Type B pancreatic cell (in vitro differentiated cells): ENCODE data around the gene LAD1. TPM values are rescaled to one million over a fixed set of nuclear protein-coding genes. Genes with fewer than 3 reads are reported as not detected.

ENCODE experiments used
- DNase-seq: peaks from one replicate; pipeline ENCODE4 v3.0.0; 2021; ENCODE audit warnings: mixed read lengths; ENCODE audit not compliant: unreplicated experiment; ENCODE audit errors: extremely low spot score
- H3K27ac Mint-ChIP-seq: 2 replicates; pipeline ENCODE4 v1.8.0; 2021; ENCODE audit warnings: mild to moderate bottlenecking, mixed read lengths
- H3K27me3 Mint-ChIP-seq: 2 replicates; pipeline ENCODE4 v1.8.0; 2021; ENCODE audit warnings: mixed read lengths
- H3K36me3 Mint-ChIP-seq: 2 replicates; pipeline ENCODE4 v1.8.0; 2021; ENCODE audit warnings: mixed read lengths
- H3K4me1 Mint-ChIP-seq: one replicate; pipeline ENCODE4 v1.8.0; 2021; ENCODE audit warnings: mixed read lengths; ENCODE audit not compliant: unreplicated experiment
- H3K4me3 Mint-ChIP-seq: 2 replicates; pipeline ENCODE4 v1.8.0; 2021; ENCODE audit warnings: mild to moderate bottlenecking, mixed read lengths
- H3K9me3 Mint-ChIP-seq: 2 replicates; pipeline ENCODE4 v1.8.0; 2021; ENCODE audit warnings: mixed read lengths
- total RNA-seq: library from RNA; stranded (reverse); gene quantifications from 2 replicates; pipeline ENCODE4 v1.2.1, GENCODE V29; 2021; ENCODE audit warnings: low replicate concordance
- TF ChIP-seq, protein P1 (sequence below): fragments of 200-600 bp; sonication (generic); conservative IDR thresholded peaks from 2 replicates; pipeline ENCODE4 v1.5.0; 2021; ENCODE audit warnings: antibody characterized with exemption, mild to moderate bottlenecking

LAD1 gene
- total RNA-seq, 1 donor from 2014 or later = 41.2 TPM

DNA sequence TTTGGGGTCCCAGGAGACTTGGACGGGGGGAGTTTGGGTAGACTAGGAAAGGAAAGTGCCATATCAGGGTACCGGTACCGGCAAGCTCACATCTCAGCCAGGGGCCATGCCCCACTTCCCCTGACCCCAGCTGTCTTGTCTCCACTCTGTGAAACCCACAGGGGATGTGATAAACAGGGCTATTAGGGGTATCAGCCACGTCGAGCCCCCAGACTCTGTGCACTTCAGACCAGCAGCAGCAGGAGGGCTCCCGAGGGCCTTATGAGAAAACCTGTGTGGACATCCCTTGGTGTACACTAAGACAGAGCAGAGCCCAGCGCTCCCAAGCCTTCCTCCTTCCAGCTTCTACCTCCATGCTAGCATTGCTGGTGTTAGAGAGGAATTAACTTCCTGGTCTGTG lies 68.0 kb downstream of the LAD1 start:
- Mint-ChIP-seq H3K27ac (no peak overlapping the region), H3K4me3 (no peak overlapping the region), H3K9me3 (no peaks in the 10 kb centered on the region), H3K4me1 (peaks cover 17% of the 10 kb centered on the region), H3K27me3 (peaks cover 20% of the 10 kb centered on the region), H3K36me3 (no peaks in the 10 kb centered on the region)
- no peak for DNase-seq
- TF ChIP-seq, protein P1, sequence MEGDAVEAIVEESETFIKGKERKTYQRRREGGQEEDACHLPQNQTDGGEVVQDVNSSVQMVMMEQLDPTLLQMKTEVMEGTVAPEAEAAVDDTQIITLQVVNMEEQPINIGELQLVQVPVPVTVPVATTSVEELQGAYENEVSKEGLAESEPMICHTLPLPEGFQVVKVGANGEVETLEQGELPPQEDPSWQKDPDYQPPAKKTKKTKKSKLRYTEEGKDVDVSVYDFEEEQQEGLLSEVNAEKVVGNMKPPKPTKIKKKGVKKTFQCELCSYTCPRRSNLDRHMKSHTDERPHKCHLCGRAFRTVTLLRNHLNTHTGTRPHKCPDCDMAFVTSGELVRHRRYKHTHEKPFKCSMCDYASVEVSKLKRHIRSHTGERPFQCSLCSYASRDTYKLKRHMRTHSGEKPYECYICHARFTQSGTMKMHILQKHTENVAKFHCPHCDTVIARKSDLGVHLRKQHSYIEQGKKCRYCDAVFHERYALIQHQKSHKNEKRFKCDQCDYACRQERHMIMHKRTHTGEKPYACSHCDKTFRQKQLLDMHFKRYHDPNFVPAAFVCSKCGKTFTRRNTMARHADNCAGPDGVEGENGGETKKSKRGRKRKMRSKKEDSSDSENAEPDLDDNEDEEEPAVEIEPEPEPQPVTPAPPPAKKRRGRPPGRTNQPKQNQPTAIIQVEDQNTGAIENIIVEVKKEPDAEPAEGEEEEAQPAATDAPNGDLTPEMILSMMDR = no peak

Other genes with a start within 250 kb of the LAD1 start
- gene TMEM9, start 244.8 kb downstream of the LAD1 start, total RNA-seq = 97.1 and 117 TPM in 2 replicates
- 2.0 and 7.9 TPM in 2 replicates for gene IGFN1, start 208.5 kb downstream of the LAD1 start, total RNA-seq
- 7.6 and 30.7 TPM in 2 replicates for gene PKP1, start 115.8 kb downstream of the LAD1 start, total RNA-seq
- gene TNNT2, start 21.6 kb downstream of the LAD1 start, total RNA-seq = 21.3 and 63.9 TPM in 2 replicates
- 0.12 and 6.1 TPM in 2 replicates for gene TNNI1, start 22.4 kb upstream of the LAD1 start, total RNA-seq
- 59.3 and 132 TPM in 2 replicates for gene PHLDA3, start 69.9 kb upstream of the LAD1 start, total RNA-seq
- gene CSRP1, start 107.8 kb upstream of the LAD1 start, total RNA-seq = 7.3 and 139 TPM in 2 replicates
- gene NAV1, start 139.8 kb upstream of the LAD1 start, total RNA-seq = 38.1 and 44.9 TPM in 2 replicates